VCaP (cell line): ENCODE results near the gene KIF4B.
"Not testable (repeated sequence)": the region's sequence is repeated elsewhere in the genome, so short reads cannot be mapped to it uniquely, and the experiment has no call there.

Source experiments
- H3K27ac ChIP-seq: fragments of 450-650 bp; 2 replicates; pipeline ENCODE4 v1.5.1; 2017
- TF ChIP-seq, protein P1 (sequence below): fragments of 450-650 bp; conservative IDR thresholded peaks from 2 replicates; pipeline ENCODE4 v1.5.1; 2017; ENCODE audit warnings: mild to moderate bottlenecking, moderate library complexity

The KIF4B gene

GRCh38 chr5:154971501-154971900, 42.1 kb upstream of the KIF4B start:
- no peak overlapping the region for H3K27ac ChIP-seq
- TF ChIP-seq, protein P1, sequence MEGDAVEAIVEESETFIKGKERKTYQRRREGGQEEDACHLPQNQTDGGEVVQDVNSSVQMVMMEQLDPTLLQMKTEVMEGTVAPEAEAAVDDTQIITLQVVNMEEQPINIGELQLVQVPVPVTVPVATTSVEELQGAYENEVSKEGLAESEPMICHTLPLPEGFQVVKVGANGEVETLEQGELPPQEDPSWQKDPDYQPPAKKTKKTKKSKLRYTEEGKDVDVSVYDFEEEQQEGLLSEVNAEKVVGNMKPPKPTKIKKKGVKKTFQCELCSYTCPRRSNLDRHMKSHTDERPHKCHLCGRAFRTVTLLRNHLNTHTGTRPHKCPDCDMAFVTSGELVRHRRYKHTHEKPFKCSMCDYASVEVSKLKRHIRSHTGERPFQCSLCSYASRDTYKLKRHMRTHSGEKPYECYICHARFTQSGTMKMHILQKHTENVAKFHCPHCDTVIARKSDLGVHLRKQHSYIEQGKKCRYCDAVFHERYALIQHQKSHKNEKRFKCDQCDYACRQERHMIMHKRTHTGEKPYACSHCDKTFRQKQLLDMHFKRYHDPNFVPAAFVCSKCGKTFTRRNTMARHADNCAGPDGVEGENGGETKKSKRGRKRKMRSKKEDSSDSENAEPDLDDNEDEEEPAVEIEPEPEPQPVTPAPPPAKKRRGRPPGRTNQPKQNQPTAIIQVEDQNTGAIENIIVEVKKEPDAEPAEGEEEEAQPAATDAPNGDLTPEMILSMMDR, result no peak

GRCh38 chr5:154972476-154973080, 41.0 kb upstream of the KIF4B start:
- H3K27ac ChIP-seq, result no peak overlapping the region
- TF ChIP-seq, protein P1, result peak; percentile 91

- not testable (repeated sequence) for H3K27ac ChIP-seq
Observed at GRCh38 chr5:154976082-154976481, 37.5 kb upstream of the KIF4B start.

- no peak overlapping the region for H3K27ac ChIP-seq
- TF ChIP-seq, protein P1, result no peak
Observed at GRCh38 chr5:154977409-154977808, 36.1 kb upstream of the KIF4B start.

DNA sequence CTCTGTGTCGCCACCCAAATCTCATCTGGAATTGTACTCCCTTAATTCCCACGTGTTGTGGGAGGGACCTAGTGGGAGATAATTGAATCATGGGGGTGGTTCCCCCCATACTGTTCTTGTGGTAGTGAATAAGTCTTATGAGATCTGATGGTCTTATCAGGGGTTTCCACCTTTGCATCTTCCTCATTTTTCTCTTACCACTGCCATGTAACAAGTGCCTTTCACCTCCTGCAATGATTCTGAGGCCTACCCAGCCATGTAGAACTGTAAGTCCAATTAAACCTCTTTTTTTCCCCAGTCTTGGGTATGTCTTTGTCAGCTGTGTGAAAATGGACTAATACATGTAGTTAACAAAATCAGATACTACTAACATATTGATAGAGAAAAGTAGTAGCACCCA, 35.3 kb upstream of the KIF4B start:
- not testable (repeated sequence) for H3K27ac ChIP-seq

DNA sequence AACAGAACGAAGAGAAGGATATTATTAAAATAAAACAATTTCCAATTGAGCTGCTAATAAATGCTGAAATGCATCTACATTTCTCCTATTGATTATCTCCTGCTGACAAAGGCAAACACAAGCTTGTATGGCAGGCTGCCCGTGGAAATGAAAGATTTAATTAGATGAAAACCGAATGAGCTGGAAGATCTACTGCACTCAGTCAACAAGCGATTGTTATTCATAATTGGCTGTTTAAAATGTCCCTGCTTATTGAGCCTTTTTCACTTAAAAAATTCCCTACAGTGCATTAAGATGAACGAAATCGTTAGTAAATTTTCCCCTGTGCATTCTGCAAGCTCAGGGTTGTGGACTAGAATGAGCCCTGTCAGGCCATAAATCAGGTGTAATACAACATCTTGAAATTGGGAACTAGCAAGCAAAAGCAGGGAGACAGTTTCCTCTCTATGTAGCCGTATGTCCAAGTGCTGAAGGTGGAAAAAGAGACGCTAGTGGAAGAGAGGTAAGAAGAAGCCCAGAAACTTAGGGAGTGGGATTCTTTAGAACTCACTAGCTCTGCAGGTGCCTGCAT, 28.5 kb upstream of the KIF4B start:
- TF ChIP-seq, protein P1, result no peak
- H3K27ac ChIP-seq, result no peak overlapping the region

GRCh38 chr5:154986151-154986550, 27.4 kb upstream of the KIF4B start:
- H3K27ac ChIP-seq, result no peak overlapping the region
- TF ChIP-seq, protein P1, result no peak

DNA sequence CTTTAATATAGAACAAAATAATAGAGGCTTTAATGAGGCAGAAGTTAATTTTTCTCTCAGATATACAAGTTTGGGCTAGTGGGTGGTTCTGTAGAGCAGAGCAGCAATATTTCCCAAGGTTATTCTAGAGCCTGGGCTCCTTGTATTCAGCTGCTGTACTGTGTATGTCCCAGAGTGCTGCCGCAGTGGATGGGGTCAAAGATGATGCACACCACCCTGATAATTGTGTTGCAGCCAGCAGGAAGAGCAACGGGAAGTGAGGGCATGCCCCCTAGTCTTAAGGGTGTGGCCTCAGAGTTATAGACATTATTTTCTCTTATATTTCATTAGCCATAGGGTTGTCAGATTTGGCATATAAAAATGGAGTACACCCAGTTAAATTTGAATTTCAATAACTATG, 23.9 kb upstream of the KIF4B start:
- no peak overlapping the region for H3K27ac ChIP-seq
- TF ChIP-seq, protein P1, result no peak

DNA sequence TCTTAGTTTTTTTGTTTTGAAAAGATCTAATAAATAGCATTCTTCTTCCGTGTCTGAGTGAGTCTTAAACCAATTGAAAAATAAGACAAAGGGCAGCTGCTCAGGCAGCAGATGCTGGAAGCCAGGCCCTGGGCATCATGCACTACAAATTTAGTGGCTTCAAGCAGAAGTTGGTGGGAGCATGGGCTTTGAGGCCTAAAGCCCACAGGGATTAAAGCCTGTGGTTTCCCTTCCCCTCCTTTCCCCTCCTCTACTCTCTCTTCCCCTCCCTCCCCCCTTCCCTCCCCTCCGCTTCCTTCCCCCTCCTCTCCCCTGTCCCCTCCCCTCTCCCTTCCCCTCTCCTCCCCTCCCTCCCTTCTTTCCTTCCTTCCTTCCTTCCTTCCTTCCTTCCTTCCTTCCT, 20.1 kb upstream of the KIF4B start:
- no peak overlapping the region for H3K27ac ChIP-seq
- TF ChIP-seq, protein P1, result no peak
